Dermis blood vessel endothelial cell (primary cell): ENCODE results near the gene GZMB. TPM values are rescaled to one million over a fixed set of nuclear protein-coding genes. Genes with fewer than 3 reads are reported as not detected.
"Not testable (repeated sequence)": the region's sequence is repeated elsewhere in the genome, so short reads cannot be mapped to it uniquely, and the experiment has no call there.

ENCODE experiments used
- DNase-seq: peaks from one replicate; pipeline ENCODE4 v3.0.0; 2010
- total RNA-seq: library from RNA; depleted of rRNA; stranded (reverse); fragments of >200 nt; gene quantifications from 2 replicates; pipeline ENCODE4 v1.2.3, GENCODE V29; 2014

The GZMB gene
- total RNA-seq, 1 donor from 2014 or later: not detected

GRCh38 chr14:24630872-24631477, 3.0 kb downstream of the GZMB start:
- DNase-seq: no peak

- DNase-seq: no peak
These were observed 3.7 kb downstream of the GZMB start for GRCh38 chr14:24630087-24630871.

DNA sequence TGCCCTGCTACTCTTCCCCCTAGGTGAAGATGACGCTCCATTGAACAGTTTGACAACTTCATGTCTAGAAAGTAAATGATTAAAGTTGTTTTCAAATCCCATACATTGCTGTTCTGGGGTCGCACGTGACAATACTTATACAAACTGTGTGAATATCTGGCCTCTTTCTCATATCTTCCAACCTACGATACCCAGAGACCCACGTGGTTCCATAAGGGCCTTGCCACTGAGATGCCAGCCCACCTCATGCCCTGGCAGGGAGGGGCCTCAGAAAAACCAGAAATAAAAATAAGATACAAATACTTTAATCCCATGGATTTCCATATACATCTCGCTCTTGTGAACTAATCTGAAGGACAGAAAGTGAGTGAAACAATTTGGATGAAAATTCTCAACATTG, 4.5 kb downstream of the GZMB start:
- no peak for DNase-seq

DNA sequence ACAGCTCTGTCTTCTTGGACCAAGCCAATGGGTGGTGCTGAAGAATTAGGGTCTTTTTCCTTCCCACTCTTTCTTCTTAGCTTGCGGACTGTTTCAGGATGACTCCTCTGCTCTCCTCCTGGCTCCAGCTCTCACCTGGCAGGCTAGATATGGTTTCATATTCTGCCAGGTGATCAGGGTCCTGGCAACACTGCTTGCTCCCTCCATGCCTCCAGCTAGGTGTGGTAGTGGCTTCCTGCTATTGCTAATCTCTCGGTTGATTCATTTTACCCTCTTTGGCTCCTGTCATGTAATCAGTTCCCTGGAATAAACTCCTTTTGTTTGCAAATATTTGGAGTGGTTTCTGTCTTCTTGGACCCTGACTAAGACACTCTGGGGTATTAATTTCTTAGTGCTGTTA, 20.2 kb downstream of the GZMB start:
- DNase-seq: no peak

- no peak for DNase-seq
These were observed 20.7 kb downstream of the GZMB start for GRCh38 chr14:24613241-24613640.

DNA sequence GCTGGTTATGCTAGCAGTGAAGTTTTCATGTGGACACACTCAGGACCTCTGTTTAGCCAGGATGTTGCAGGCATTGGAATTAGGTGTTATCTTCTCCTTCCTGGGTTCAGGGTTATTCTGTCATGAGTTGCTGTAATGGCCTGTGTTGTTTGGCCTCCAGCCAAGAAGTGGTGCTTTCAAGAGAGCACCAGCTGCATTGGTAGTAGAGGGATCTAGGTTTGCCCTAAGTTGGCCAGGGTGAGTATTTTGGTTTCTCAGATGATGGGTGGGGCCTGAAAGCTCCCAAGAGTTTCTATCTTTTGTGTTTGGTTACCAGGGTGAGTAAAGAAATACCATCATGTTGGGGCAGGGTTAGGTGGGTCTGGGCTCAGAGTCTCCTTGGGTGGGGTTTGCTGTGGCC, 21.8 kb downstream of the GZMB start:
- DNase-seq: no peak

GRCh38 chr14:24609655-24610344, 24.2 kb downstream of the GZMB start, which contains the start of gene GZMH:
Gene GZMH (minus strand): TSS chr14:24609685. CDS start chr14:24609613, 72 bp downstream.
- DNase-seq: no peak

DNA sequence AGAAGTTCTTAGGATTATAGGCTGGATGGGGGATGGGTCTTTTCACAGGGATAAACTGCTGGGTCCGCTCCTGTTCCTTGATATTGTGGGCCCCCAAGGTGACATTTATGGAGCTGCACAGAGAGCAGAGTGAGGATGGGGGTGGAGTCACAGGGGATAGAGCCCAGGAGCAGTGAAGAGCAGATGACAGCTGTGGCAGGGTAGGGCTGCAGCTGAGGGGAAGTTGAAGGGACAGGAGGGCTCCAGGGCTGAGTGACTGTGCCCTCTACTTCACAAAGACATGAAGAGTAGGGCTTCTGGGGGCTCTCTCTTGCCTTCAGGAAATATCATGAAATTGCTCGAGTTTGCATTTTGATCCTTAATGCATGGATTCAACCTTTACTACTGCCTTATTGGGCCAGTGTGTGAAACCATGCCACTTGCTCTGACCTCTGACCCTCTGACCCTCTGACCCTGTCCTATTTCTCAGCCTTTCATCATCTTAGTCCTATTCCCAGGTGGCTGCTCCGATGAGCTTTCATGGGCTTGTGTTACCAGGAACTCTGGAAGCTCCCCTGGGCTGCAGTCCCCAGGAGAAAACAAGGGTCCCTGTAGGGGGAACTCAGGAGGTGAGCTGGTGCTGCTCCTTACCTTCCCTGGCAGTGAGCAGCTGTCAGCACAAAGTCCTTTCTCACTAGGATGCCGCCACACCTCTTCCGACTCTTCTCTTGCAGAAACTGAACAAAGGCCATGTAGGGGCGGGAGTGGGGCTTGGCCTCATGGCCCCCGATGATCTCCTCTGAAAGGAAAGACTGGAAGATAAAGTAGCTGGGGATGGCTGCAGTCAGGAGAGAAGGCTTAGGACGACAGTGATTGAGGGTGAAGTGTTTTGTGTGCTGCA, 26.1 kb downstream of the GZMB start:
- no peak for DNase-seq

DNA sequence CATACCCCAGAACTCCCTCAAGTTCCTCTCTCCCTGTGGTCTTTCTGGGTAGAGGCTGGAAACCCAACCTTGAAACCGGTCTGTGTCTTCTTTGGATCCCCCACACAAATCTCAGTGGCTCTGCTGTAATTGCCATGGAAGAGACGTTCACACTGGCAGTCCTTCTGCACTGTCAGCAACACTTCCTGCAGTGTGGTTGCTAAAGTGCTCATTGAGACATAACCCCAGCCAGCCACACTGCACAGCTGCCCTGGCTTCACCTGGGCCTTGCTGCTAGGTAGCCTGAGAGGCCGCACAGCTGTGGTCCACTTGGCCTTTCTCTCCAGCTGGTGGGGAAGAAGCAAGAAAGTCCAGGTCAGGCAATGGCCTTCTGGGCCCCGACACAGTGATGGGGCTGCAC, 26.9 kb downstream of the GZMB start:
- no peak for DNase-seq

DNA sequence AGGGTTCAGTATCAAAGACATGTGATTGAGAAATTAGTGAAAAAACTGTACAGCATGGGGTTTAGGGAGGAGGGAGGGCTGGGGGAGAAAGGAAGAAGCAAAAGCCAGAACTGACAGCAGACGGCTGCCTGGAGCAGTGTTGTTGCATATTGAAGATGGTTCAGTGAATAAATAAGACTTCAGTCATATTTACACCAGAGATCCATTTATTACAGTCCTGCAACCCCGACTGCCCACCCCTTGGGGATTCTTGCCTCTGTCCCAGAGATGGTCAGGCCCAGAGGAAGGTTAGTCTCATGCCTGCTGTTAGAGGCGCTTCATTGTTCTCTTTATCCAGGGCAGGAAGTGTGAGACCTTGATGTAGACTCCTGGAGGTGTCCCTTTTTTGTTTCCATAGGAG, 27.7 kb downstream of the GZMB start:
- DNase-seq: no peak

GRCh38 chr14:24605435-24606190, 28.4 kb downstream of the GZMB start:
- DNase-seq: peak; percentile 36

- DNase-seq: no peak
These were observed 36.6 kb downstream of the GZMB start for GRCh38 chr14:24597403-24597802.

GRCh38 chr14:24595073-24595808, 38.7 kb downstream of the GZMB start:
- DNase-seq: no peak

- DNase-seq: not testable (repeated sequence)
These were observed 43.0 kb downstream of the GZMB start for GRCh38 chr14:24591004-24591403.

GRCh38 chr14:24584402-24584801, 49.6 kb downstream of the GZMB start:
- not testable (repeated sequence) for DNase-seq

Other genes with a start within 250 kb of the GZMB start
- 12.6 and 17.0 TPM in 2 replicates for gene NYNRIN, start 235.2 kb downstream of the GZMB start, total RNA-seq
- gene CBLN3, start 204.5 kb downstream of the GZMB start, total RNA-seq: 0.84 and 1.0 TPM in 2 replicates
- gene KHNYN, start 204.2 kb downstream of the GZMB start, total RNA-seq: 55.5 and 67.0 TPM in 2 replicates
- gene SDR39U1, start 191.4 kb downstream of the GZMB start, total RNA-seq: 9.3 and 79.1 TPM in 2 replicates
- not detected in 2 replicates for gene CMA1, start 125.9 kb downstream of the GZMB start, total RNA-seq
- gene CTSG, start 57.9 kb downstream of the GZMB start, total RNA-seq: not detected in 2 replicates
- not detected in 2 replicates for gene GZMH, start 24.5 kb downstream of the GZMB start, total RNA-seq